Measurements from ENCODE around the gene CLCNKB.
A peak's percentile ranks its signal among the peaks of the same experiment; 100 is the strongest.

Gene CLCNKB

DNA sequence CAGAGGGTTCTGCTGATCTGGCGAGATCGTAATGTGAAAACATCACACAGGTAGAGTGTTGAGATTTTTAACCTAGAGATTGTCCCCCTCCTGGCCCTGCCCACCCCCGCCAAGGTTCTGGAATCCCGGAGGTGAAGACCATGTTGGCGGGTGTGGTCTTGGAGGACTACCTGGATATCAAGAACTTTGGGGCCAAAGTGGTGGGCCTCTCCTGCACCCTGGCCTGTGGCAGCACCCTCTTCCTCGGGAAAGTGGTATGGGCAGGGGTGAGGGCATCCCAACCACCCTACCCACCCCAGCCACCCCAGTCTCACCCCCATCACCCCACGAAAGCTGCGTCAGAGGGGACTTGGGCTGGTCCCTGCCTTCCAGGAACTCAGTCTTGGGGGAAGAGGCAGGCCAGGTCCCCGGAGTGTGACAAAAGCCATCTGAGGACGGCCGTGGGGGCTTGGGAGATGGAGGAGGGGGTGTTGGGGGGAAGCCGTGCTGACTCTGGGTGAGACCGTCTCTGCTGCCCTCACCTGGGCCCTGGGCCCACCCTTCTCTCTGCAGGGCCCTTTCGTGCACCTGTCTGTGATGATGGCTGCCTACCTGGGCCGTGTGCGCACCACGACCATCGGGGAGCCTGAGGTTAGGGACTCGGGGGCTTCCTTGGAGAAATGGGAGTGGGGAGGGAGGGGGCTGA, 4.4 kb downstream of the CLCNKB start:
- Histone ChIP-seq H2BK15ac (ENCODE audit: low read length) (peak overlapping the region; percentile 93), H3K9ac (ENCODE audit: low read depth, low read length, poor library complexity) (no peak overlapping the region), H2BK120ac (ENCODE audit: low read depth, low read length) (no peak overlapping the region), H3K14ac (ENCODE audit: low read length) (no peak overlapping the region), H3K27ac (replicated peaks; ENCODE audit: low read length) (no peak overlapping the region), H2BK12ac (ENCODE audit: low read length) (no peak overlapping the region), H3K79me1 (ENCODE audit: low read depth, low read length) (no peaks in the 10 kb centered on the region), H3K36me3 (replicated peaks in 1 of 2; ENCODE audit: control insufficient read depth in 2 of 2, insufficient read depth in 2 of 2, low read length in 2 of 2) (no peaks in the 10 kb centered on the region), H4K91ac (ENCODE audit: low read depth, low read length, poor library complexity) (no peak overlapping the region), H3K4me1 (ENCODE audit: control insufficient read depth in 2 of 2, insufficient read depth in 1 of 2, low read depth in 1 of 2, low read length in 2 of 2) (peaks cover 11 to 14% of the 10 kb centered on the region in 2 donors), H3K4me3 (ENCODE audit: low read length in 2 of 2) (peak overlapping the region in 1 of 2 donors; percentile 31), H3K18ac (ENCODE audit: low read length) (peak overlapping the region; percentile 61), H3K4ac (ENCODE audit: low read length) (no peak overlapping the region), H4K8ac (ENCODE audit: low read depth, low read length) (no peak overlapping the region), H3K9me3 (replicated peaks in 1 of 2; ENCODE audit: control insufficient read depth in 2 of 2, insufficient read depth in 1 of 2, low read depth in 1 of 2, low read length in 2 of 2) (no peaks in the 10 kb centered on the region), H3K4me2 (ENCODE audit: insufficient read depth, low read length, poor library complexity, severe bottlenecking) (peak overlapping the region; percentile 26), H2AK5ac (ENCODE audit: low read depth, low read length) (peak overlapping the region; percentile 72), H3K23ac (ENCODE audit: low read depth, low read length, poor library complexity) (peak overlapping the region; percentile 65), H2BK5ac (ENCODE audit: low read length) (peak overlapping the region; percentile 78), H3K27me3 (ENCODE audit: control insufficient read depth in 3 of 3, insufficient read depth in 3 of 3, low read depth in 1 of 3, low read length in 3 of 3) (peaks cover 0 to 32% (median 2%) of the 10 kb centered on the region in 3 experiments), H2AFZ (ENCODE audit: low read length) (peak overlapping the region; percentile 82)
- no peak for DNase-seq (ENCODE audit: low spot score)
- no CpG with 5 or more reads among the region's 19 CpGs for WGBS, 2 donors (ENCODE audit: extremely low coverage in 2 of 2, insufficient read length in 2 of 2, insufficient replicate concordance in 1 of 2)

DNA sequence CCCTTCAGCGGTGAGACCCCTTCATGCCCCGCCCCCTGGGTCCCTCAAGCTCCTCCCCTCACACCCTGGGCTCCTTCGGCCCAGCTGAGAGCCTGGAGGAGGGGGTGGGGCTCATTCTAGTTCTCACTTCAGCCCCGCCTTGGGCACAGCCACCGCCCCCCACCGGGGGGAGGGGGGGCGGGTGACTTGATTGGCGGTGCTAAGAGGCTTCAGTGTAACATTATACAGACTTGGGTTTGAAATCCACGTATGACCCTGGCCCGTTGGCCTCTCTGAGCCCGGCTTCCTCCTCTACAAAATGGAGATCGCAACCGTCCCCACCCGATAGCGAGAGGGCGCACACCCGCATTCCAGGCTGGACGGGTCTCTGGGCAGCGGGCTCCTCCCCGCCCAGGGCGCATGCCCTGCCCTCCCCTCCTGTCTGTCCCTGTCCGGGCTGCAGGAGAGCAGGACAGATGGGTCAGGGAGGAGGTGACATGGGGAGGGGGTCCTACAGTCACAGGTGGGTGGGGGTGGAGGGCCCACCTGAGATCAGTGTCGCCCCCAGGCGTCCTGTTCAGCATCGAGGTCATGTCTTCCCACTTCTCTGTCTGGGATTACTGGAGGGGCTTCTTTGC, 5.1 kb downstream of the CLCNKB start:
- peak overlapping the region; percentile 73 for H3K4me2 ChIP-seq (ENCODE audit: insufficient read depth, low read length, poor library complexity, severe bottlenecking)
- H3K4me1 ChIP-seq (ENCODE audit: control insufficient read depth in 2 of 2, insufficient read depth in 1 of 2, low read depth in 1 of 2, low read length in 2 of 2): peaks cover 11 to 14% of the 10 kb centered on the region in 2 donors
- no peak overlapping the region for H4K91ac ChIP-seq (ENCODE audit: low read depth, low read length, poor library complexity)
- WGBS, 2 donors (ENCODE audit: extremely low coverage in 2 of 2, insufficient read length in 2 of 2, insufficient replicate concordance in 1 of 2): no CpG with 5 or more reads among the region's 25 CpGs
- peak overlapping the region; percentile 2 for H3K18ac ChIP-seq (ENCODE audit: low read length)
- H3K36me3 ChIP-seq (replicated peaks in 1 of 2; ENCODE audit: control insufficient read depth in 2 of 2, insufficient read depth in 2 of 2, low read length in 2 of 2): no peaks in the 10 kb centered on the region
- peak overlapping the region; percentile 70 for H2AK5ac ChIP-seq (ENCODE audit: low read depth, low read length)
- peak overlapping the region; percentile 87 for H2BK5ac ChIP-seq (ENCODE audit: low read length)
- H3K4me3 ChIP-seq (ENCODE audit: low read length in 2 of 2): peak overlapping the region; percentile 35 to 57
- H2BK15ac ChIP-seq (ENCODE audit: low read length): peak overlapping the region; percentile 92
- no peaks in the 10 kb centered on the region for H3K9me3 ChIP-seq (replicated peaks in 1 of 2; ENCODE audit: control insufficient read depth in 2 of 2, insufficient read depth in 1 of 2, low read depth in 1 of 2, low read length in 2 of 2)
- no peak overlapping the region for H2BK12ac ChIP-seq (ENCODE audit: low read length)
- H2AFZ ChIP-seq (ENCODE audit: low read length): peak overlapping the region; percentile 82
- DNase-seq (ENCODE audit: low spot score): peak; percentile 87
- no peak overlapping the region for H4K8ac ChIP-seq (ENCODE audit: low read depth, low read length)
- H2BK120ac ChIP-seq (ENCODE audit: low read depth, low read length): peak overlapping the region; percentile 72
- H3K27me3 ChIP-seq (ENCODE audit: control insufficient read depth in 3 of 3, insufficient read depth in 3 of 3, low read depth in 1 of 3, low read length in 3 of 3): peaks cover 0 to 24% (median 2%) of the 10 kb centered on the region in 3 experiments
- H3K9ac ChIP-seq (ENCODE audit: low read depth, low read length, poor library complexity): peak overlapping the region; percentile 50
- no peak overlapping the region for H3K23ac ChIP-seq (ENCODE audit: low read depth, low read length, poor library complexity)
- H3K4ac ChIP-seq (ENCODE audit: low read length): no peak overlapping the region
- no peak overlapping the region for H3K27ac ChIP-seq (replicated peaks; ENCODE audit: low read length)
- no peak overlapping the region for H3K14ac ChIP-seq (ENCODE audit: low read length)
- no peaks in the 10 kb centered on the region for H3K79me1 ChIP-seq (ENCODE audit: low read depth, low read length)

DNA sequence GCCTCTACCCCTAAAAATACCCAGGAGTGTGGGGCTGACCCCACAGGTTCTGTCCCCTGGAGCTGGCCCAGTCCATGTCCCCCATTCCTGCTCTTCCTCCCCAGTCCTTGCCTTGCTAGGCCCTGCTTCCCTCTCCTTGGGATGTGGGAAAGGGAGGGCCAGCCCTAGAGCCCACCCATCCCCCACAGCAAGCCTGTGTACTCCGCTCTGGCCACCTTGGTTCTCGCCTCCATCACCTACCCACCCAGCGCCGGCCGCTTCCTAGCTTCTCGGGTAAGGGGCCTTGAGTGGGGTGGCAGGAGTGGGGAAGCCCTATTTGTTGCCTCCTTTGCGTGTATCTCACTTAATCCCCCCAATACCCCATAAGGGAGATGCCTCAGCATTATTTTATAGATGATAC, 6.7 kb downstream of the CLCNKB start:
- H3K4me2 ChIP-seq (ENCODE audit: insufficient read depth, low read length, poor library complexity, severe bottlenecking): no peak overlapping the region
- no peak overlapping the region for H3K4ac ChIP-seq (ENCODE audit: low read length)
- H2BK15ac ChIP-seq (ENCODE audit: low read length): peak overlapping the region; percentile 14
- H3K4me3 ChIP-seq (ENCODE audit: low read length in 2 of 2): peak overlapping the region in 1 of 2 donors; percentile 4
- H4K91ac ChIP-seq (ENCODE audit: low read depth, low read length, poor library complexity): no peak overlapping the region
- no peak overlapping the region for H2AFZ ChIP-seq (ENCODE audit: low read length)
- H3K9ac ChIP-seq (ENCODE audit: low read depth, low read length, poor library complexity): no peak overlapping the region
- H3K27ac ChIP-seq (replicated peaks; ENCODE audit: low read length): no peak overlapping the region
- H3K4me1 ChIP-seq (ENCODE audit: control insufficient read depth in 2 of 2, insufficient read depth in 1 of 2, low read depth in 1 of 2, low read length in 2 of 2): peaks cover 11 to 14% of the 10 kb centered on the region in 2 donors
- no peaks in the 10 kb centered on the region for H3K79me1 ChIP-seq (ENCODE audit: low read depth, low read length)
- no peak overlapping the region for H2BK120ac ChIP-seq (ENCODE audit: low read depth, low read length)
- H3K23ac ChIP-seq (ENCODE audit: low read depth, low read length, poor library complexity): no peak overlapping the region
- no peaks in the 10 kb centered on the region for H3K36me3 ChIP-seq (replicated peaks in 1 of 2; ENCODE audit: control insufficient read depth in 2 of 2, insufficient read depth in 2 of 2, low read length in 2 of 2)
- DNase-seq (ENCODE audit: low spot score): no peak
- H3K18ac ChIP-seq (ENCODE audit: low read length): no peak overlapping the region
- WGBS, 2 donors (ENCODE audit: extremely low coverage in 2 of 2, insufficient read length in 2 of 2, insufficient replicate concordance in 1 of 2): no CpG with 5 or more reads among the region's 7 CpGs
- H2BK5ac ChIP-seq (ENCODE audit: low read length): no peak overlapping the region
- no peaks in the 10 kb centered on the region for H3K9me3 ChIP-seq (replicated peaks in 1 of 2; ENCODE audit: control insufficient read depth in 2 of 2, insufficient read depth in 1 of 2, low read depth in 1 of 2, low read length in 2 of 2)
- no peak overlapping the region for H3K14ac ChIP-seq (ENCODE audit: low read length)
- peaks cover 0 to 14% (median 4%) of the 10 kb centered on the region in 3 experiments for H3K27me3 ChIP-seq (ENCODE audit: control insufficient read depth in 3 of 3, insufficient read depth in 3 of 3, low read depth in 1 of 3, low read length in 3 of 3)
- peak overlapping the region; percentile 64 for H2AK5ac ChIP-seq (ENCODE audit: low read depth, low read length)
- H4K8ac ChIP-seq (ENCODE audit: low read depth, low read length): no peak overlapping the region
- H2BK12ac ChIP-seq (ENCODE audit: low read length): no peak overlapping the region

DNA sequence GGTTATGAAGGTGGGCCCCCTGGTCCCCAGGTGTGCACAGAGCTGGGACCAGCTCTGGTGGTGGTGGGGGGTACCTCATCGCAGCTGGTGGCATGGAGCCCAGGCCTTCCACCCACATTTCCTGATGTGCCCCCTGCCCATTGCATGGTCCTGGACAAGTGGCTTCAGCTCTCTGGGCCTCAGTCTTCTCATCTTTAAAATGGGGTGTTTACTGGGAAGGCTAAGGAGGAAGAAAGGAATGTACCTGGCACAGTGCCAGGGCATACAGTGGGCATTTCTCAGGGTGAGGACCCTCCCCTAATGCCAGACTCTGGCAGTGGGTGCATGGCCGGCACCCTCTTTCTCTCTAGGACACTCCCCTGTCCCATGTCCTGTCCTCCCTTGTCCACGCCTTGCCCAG, 7.5 kb downstream of the CLCNKB start:
- Histone ChIP-seq H3K27ac (replicated peaks; ENCODE audit: low read length) (no peak overlapping the region), H2AFZ (ENCODE audit: low read length) (no peak overlapping the region), H3K4me1 (ENCODE audit: control insufficient read depth in 2 of 2, insufficient read depth in 1 of 2, low read depth in 1 of 2, low read length in 2 of 2) (peaks cover 11 to 18% of the 10 kb centered on the region in 2 donors), H3K9ac (ENCODE audit: low read depth, low read length, poor library complexity) (no peak overlapping the region), H3K14ac (ENCODE audit: low read length) (no peak overlapping the region), H3K4me3 (ENCODE audit: low read length in 2 of 2) (no peak overlapping the region), H3K4ac (ENCODE audit: low read length) (no peak overlapping the region), H3K36me3 (replicated peaks in 1 of 2; ENCODE audit: control insufficient read depth in 2 of 2, insufficient read depth in 2 of 2, low read length in 2 of 2) (no peaks in the 10 kb centered on the region), H3K4me2 (ENCODE audit: insufficient read depth, low read length, poor library complexity, severe bottlenecking) (no peak overlapping the region), H4K91ac (ENCODE audit: low read depth, low read length, poor library complexity) (no peak overlapping the region), H3K9me3 (replicated peaks in 1 of 2; ENCODE audit: control insufficient read depth in 2 of 2, insufficient read depth in 1 of 2, low read depth in 1 of 2, low read length in 2 of 2) (no peaks in the 10 kb centered on the region), H4K8ac (ENCODE audit: low read depth, low read length) (no peak overlapping the region), H3K23ac (ENCODE audit: low read depth, low read length, poor library complexity) (no peak overlapping the region), H3K27me3 (ENCODE audit: control insufficient read depth in 3 of 3, insufficient read depth in 3 of 3, low read depth in 1 of 3, low read length in 3 of 3) (peaks cover 0 to 14% (median 4%) of the 10 kb centered on the region in 3 experiments), H2BK12ac (ENCODE audit: low read length) (no peak overlapping the region), H3K18ac (ENCODE audit: low read length) (no peak overlapping the region), H2BK120ac (ENCODE audit: low read depth, low read length) (no peak overlapping the region), H2BK5ac (ENCODE audit: low read length) (no peak overlapping the region), H3K79me1 (ENCODE audit: low read depth, low read length) (no peaks in the 10 kb centered on the region), H2BK15ac (ENCODE audit: low read length) (no peak overlapping the region), H2AK5ac (ENCODE audit: low read depth, low read length) (no peak overlapping the region)
- DNase-seq (ENCODE audit: low spot score): no peak
- no CpG with 5 or more reads among the region's 3 CpGs for WGBS, 2 donors (ENCODE audit: extremely low coverage in 2 of 2, insufficient read length in 2 of 2, insufficient replicate concordance in 1 of 2)

Data from neuronal stem cell (in vitro differentiated cells).